Pancreas (tissue), 10 donors: ENCODE measurements around the gene ACD. TPM values are rescaled to one million over a fixed set of nuclear protein-coding genes. Genes with fewer than 3 reads are reported as not detected.

Experiments used
- ATAC-seq, 4 donors: fragments of 200-7000 bp; cut with Tn5 transposase; one replicate each; pipeline versions ENCODE4 v1.8.0 to v1.9.1; 2020; ENCODE audit warnings: mild to moderate bottlenecking in 4 of 4, moderate library complexity in 4 of 4
- DNase-seq, 6 donors: peaks; one replicate each; pipeline ENCODE4 v3.0.0-alpha.2; 2020
- FAIRE-seq: peaks from 2 replicates; lab custom pipeline; 2012; peaks lifted over from hg19 to GRCh38; lab: Jason Lieb, UNC
- H3K27ac ChIP-seq, 4 donors: fragments of 200-600 bp; sonication (generic); 1 replicate in 3 of 4; 2 replicates in 1 of 4; pipeline versions ENCODE4 v1.5.0 to v1.8.0; 2020
- H3K27me3 ChIP-seq, 4 donors: fragments of 200-600 bp; one replicate each; pipeline ENCODE4 v1.8.0; 2021
- H3K36me3 ChIP-seq, 3 donors: fragments of 200-600 bp; sonication (generic) in 1 of 3; one replicate each; pipeline versions ENCODE4 v1.5.0 to v1.8.0; 2020 to 2021
- H3K4me1 ChIP-seq, 3 donors: fragments of 200-600 bp; one replicate each; pipeline ENCODE4 v1.8.0; 2021
- H3K4me3 ChIP-seq, 4 donors: fragments of 200-600 bp; sonication (generic) in 2 of 4; one replicate each; pipeline versions ENCODE4 v1.5.0 to v1.8.0; 2020 to 2021
- H3K9me3 ChIP-seq, 4 donors: fragments of 200-600 bp; one replicate each; pipeline ENCODE4 v1.8.0; 2021
- CTCF ChIP-seq, 4 donors: fragments of 200-600 bp; sonication (generic) in 3 of 4; IDR thresholded peaks; one replicate each; pipeline versions ENCODE4 v1.5.0 to v1.8.0; 2021; ENCODE audit warnings: antibody characterized with exemption in 4 of 4
- WGBS, 2 donors: extraction: QIAGEN DNeasy Blood & Tissue Kit; methylation state at CpG; one replicate each; pipeline ENCODE4 v1.1.7; 2013; 5-methylcytosine and 5-hydroxymethylcytosine counted together
- intact Hi-C, 3 donors: fragments of 100-400 bp; cut with DNase I; formaldehyde crosslinking; loops; one replicate each; pipeline versions ENCODE4 v1.11.1 to v1.14.2; 2022
- polyA plus RNA-seq, 2 donors: library from polyadenylated mRNA; stranded (reverse); fragments of 200-250 nt; gene quantifications; one replicate each; pipeline ENCODE4 v1.2.3, GENCODE V29; 2013
- total RNA-seq, 6 donors: library from RNA; stranded (reverse); fragmentation: NEBNext Ultra II Directional in 4 of 6; extraction: Animal tissue kit (Norgen Biotek cat#: 25700) in 4 of 6; gene quantifications; one replicate each; pipeline versions ENCODE4 v1.2.1 to v1.2.4, GENCODE V29; 2021 to 2023
- donor health status: healthy with polysubstance abuse.
- donor health status: DM: no; HTN: no; CAD: no; lungs with moderate emphysema.
- donor health status: DM: no; HTN: no; CAD: no.
- donor health status: control.
- donor health status: control.
- donor health status: Bipolar disorder and iron deficiency.
- donor health status: DM: yes; HTN: yes; CAD: no.
- donor health status: DM: no; HTN: no; CAD: no.
- donor health status: DM: no; HTN: no; CAD: no.
- donor health status: DM: yes; HTN: yes; CAD: no.

The ACD gene
- total and polyA plus RNA-seq, 8 donors: 6.6 to 29.0 (median 10.2) TPM

GRCh38 chr16:67608364-67608763 is 51.7 kb downstream of the ACD start:
- no peak for DNase-seq
- no peak for FAIRE-seq
- H3K27me3 ChIP-seq: no peaks in the 10 kb centered on the region
- ATAC-seq: no peak
- intact Hi-C loops: no loop called here
- peaks cover 0 to 18% (median 0%) of the 10 kb centered on the region in 3 donors for H3K36me3 ChIP-seq
- no peak overlapping the region for H3K27ac ChIP-seq
- no peak overlapping the region for H3K4me3 ChIP-seq
- 93 to 94% methylated on average over 3 of the region's 3 CpGs for WGBS, 2 donors
- no peaks in the 10 kb centered on the region for H3K4me1 ChIP-seq
- TF ChIP-seq CTCF (IDR thresholded peaks at IDR 0.05): no peak
- H3K9me3 ChIP-seq: no peaks in the 10 kb centered on the region

Other genes with a start within 250 kb of the ACD start
- 10 to 100 TPM in 2 of 6 donors, 1 to 10 TPM in 4; 8.1 to 11.3 (median 9.7) TPM for gene ZDHHC1, start 243.8 kb downstream of the ACD start, total RNA-seq
- 10 to 100 TPM; 11.2 to 15.2 TPM for gene ZDHHC1, start 243.8 kb downstream of the ACD start, polyA plus RNA-seq
- 1 to 10 TPM; 1.4 to 6.8 (median 5.0) TPM for gene HSD11B2, start 229.1 kb downstream of the ACD start, total RNA-seq
- gene HSD11B2, start 229.1 kb downstream of the ACD start, polyA plus RNA-seq: 10 to 100 TPM in 1 of 2 donors, 1 to 10 TPM in 1; 7.7 to 11.3 TPM
- gene ATP6V0D1, start 179.1 kb downstream of the ACD start, total RNA-seq: 10 to 100 TPM; 22.8 to 47.7 (median 32.3) TPM
- 10 to 100 TPM; 17.4 to 54.0 TPM for gene ATP6V0D1, start 179.1 kb downstream of the ACD start, polyA plus RNA-seq
- not detected for gene AGRP, start 176.7 kb downstream of the ACD start, total RNA-seq
- under 1 TPM in 1 of 2 donors, not detected in 1; 0.23 TPM for gene AGRP, start 176.7 kb downstream of the ACD start, polyA plus RNA-seq
- 10 to 100 TPM; 31.8 to 53.8 (median 34.0) TPM for gene RIPOR1, start 131.4 kb downstream of the ACD start, total RNA-seq
- 10 to 100 TPM; 43.3 to 49.1 TPM for gene RIPOR1, start 131.4 kb downstream of the ACD start, polyA plus RNA-seq
- 10 to 100 TPM; 15.6 to 25.2 (median 17.0) TPM for gene CTCF, start 97.7 kb downstream of the ACD start, total RNA-seq
- 10 to 100 TPM; 13.3 to 18.9 TPM for gene CTCF, start 97.7 kb downstream of the ACD start, polyA plus RNA-seq
- gene CARMIL2, start 15.1 kb downstream of the ACD start, total RNA-seq: 1 to 10 TPM in 5 of 6 donors, under 1 TPM in 1; 0.75 to 2.3 (median 1.3) TPM
- gene CARMIL2, start 15.1 kb downstream of the ACD start, polyA plus RNA-seq: 1 to 10 TPM; 2.5 to 4.3 TPM
- 10 to 100 TPM in 4 of 6 donors, 1 to 10 TPM in 2; 8.6 to 18.2 (median 15.7) TPM for gene PARD6A, start 700 bp upstream of the ACD start, total RNA-seq
- 10 to 100 TPM; 11.6 to 14.3 TPM for gene PARD6A, start 700 bp upstream of the ACD start, polyA plus RNA-seq
- gene ENKD1, start 6.5 kb upstream of the ACD start, total RNA-seq: 10 to 100 TPM; 24.3 to 60.1 (median 44.2) TPM
- 100 to 1,000 TPM; 150 to 171 TPM for gene ENKD1, start 6.5 kb upstream of the ACD start, polyA plus RNA-seq
- gene C16orf86, start 6.6 kb upstream of the ACD start, total RNA-seq: 1 to 10 TPM; 1.4 to 4.1 (median 2.4) TPM
- gene C16orf86, start 6.6 kb upstream of the ACD start, polyA plus RNA-seq: 1 to 10 TPM; 5.7 to 7.6 TPM
- gene GFOD2, start 59.1 kb upstream of the ACD start, total RNA-seq: 10 to 100 TPM in 2 of 6 donors, 1 to 10 TPM in 4; 6.4 to 12.9 (median 8.8) TPM
- 10 to 100 TPM; 10.0 to 17.2 TPM for gene GFOD2, start 59.1 kb upstream of the ACD start, polyA plus RNA-seq
- gene RANBP10, start 146.3 kb upstream of the ACD start, total RNA-seq: 10 to 100 TPM in 4 of 6 donors, 1 to 10 TPM in 2; 8.7 to 15.4 (median 11.3) TPM
- 10 to 100 TPM; 11.4 to 11.8 TPM for gene RANBP10, start 146.3 kb upstream of the ACD start, polyA plus RNA-seq
- gene TSNAXIP1, start 146.6 kb upstream of the ACD start, total RNA-seq: 1 to 10 TPM in 2 of 6 donors, under 1 TPM in 4; 0.25 to 1.5 (median 0.96) TPM
- 10 to 100 TPM in 1 of 2 donors, 1 to 10 TPM in 1; 5.8 to 11.1 TPM for gene TSNAXIP1, start 146.6 kb upstream of the ACD start, polyA plus RNA-seq
- 10 to 100 TPM; 10.9 to 16.5 (median 14.3) TPM for gene THAP11, start 182.1 kb upstream of the ACD start, total RNA-seq
- 10 to 100 TPM in 1 of 2 donors, 1 to 10 TPM in 1; 5.1 to 13.7 TPM for gene THAP11, start 182.1 kb upstream of the ACD start, polyA plus RNA-seq
- 10 to 100 TPM; 25.8 to 51.4 (median 36.5) TPM for gene NUTF2, start 186.7 kb upstream of the ACD start, total RNA-seq
- gene NUTF2, start 186.7 kb upstream of the ACD start, polyA plus RNA-seq: 10 to 100 TPM; 63.0 to 69.1 TPM
- 10 to 100 TPM; 19.6 to 37.0 (median 27.7) TPM for gene CENPT, start 187.4 kb upstream of the ACD start, total RNA-seq
- gene CENPT, start 187.4 kb upstream of the ACD start, polyA plus RNA-seq: 100 to 1,000 TPM; 142 to 143 TPM
- 10 to 100 TPM; 20.2 to 37.0 (median 23.4) TPM for gene EDC4, start 212.8 kb upstream of the ACD start, total RNA-seq
- 10 to 100 TPM; 59.1 to 66.2 TPM for gene EDC4, start 212.8 kb upstream of the ACD start, polyA plus RNA-seq
- gene NRN1L, start 224.6 kb upstream of the ACD start, total RNA-seq: under 1 TPM in 3 of 6 donors, not detected in 3; 0.34 to 0.67 (median 0.40) TPM
- gene NRN1L, start 224.6 kb upstream of the ACD start, polyA plus RNA-seq: 1 to 10 TPM; 2.7 to 4.2 TPM
- gene PSKH1, start 233.0 kb upstream of the ACD start, total RNA-seq: 10 to 100 TPM; 13.9 to 17.7 (median 15.7) TPM
- gene PSKH1, start 233.0 kb upstream of the ACD start, polyA plus RNA-seq: 10 to 100 TPM; 12.7 to 15.9 TPM